ENCODE measurements around the gene PLAAT4.

DNA sequence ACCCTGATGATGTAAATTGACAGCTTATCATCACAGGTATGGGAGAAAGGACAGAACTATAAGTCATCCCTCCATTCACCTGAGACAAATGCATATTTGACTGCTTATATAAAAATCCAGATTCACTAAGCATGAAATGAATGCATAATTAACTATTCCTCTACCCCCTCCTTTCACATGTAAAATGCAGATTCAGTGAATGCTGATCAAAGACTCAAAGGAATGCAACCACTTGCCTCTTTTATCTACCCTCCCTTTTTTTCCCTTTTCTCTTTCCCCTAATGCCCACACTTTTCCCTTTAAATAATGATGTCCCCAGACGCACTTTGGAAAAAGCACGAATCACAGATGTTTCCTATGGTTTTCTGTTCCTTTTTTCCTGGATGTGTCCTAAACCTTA lies 4.5 kb upstream of the PLAAT4 start:
- TF ChIP-seq, protein P1, sequence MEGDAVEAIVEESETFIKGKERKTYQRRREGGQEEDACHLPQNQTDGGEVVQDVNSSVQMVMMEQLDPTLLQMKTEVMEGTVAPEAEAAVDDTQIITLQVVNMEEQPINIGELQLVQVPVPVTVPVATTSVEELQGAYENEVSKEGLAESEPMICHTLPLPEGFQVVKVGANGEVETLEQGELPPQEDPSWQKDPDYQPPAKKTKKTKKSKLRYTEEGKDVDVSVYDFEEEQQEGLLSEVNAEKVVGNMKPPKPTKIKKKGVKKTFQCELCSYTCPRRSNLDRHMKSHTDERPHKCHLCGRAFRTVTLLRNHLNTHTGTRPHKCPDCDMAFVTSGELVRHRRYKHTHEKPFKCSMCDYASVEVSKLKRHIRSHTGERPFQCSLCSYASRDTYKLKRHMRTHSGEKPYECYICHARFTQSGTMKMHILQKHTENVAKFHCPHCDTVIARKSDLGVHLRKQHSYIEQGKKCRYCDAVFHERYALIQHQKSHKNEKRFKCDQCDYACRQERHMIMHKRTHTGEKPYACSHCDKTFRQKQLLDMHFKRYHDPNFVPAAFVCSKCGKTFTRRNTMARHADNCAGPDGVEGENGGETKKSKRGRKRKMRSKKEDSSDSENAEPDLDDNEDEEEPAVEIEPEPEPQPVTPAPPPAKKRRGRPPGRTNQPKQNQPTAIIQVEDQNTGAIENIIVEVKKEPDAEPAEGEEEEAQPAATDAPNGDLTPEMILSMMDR (IDR thresholded peaks at IDR 0.05), result no peak
- TF ChIP-seq POLR2A (IDR thresholded peaks at IDR 0.05), result no peak
